GM12878 (cell line): ENCODE data around the gene UFD1. TPM values are rescaled to one million over a fixed set of nuclear protein-coding genes. Genes with fewer than 3 reads are reported as not detected.

Experiments
- ATAC-seq: fragments of 200-7000 bp; cut with Tn5 transposase; 3 replicates; pipeline ENCODE4 v1.9.1; 2020; ENCODE audit warnings: mild to moderate bottlenecking, moderate library complexity
- BruUV-seq: library from RNA; stranded (reverse); fragments of 400-500 nt; replicated peaks from 2 replicates; lab custom pipeline; 2021; lab: Mats Ljungman, UMichigan
- CTCF ChIA-PET: fragments of 300-600 bp; sonication (Branson Sonifier 250); formaldehyde crosslinking; extraction: SDS; loops from one replicate; lab custom pipeline; 2021; ENCODE audit warnings: inconsistent platforms; lab: Yijun Ruan, JAX
- POLR2A ChIA-PET: fragments of 350-600 bp; formaldehyde crosslinking; extraction: SDS; loops from one replicate; lab custom pipeline; 2021; ENCODE audit warnings: inconsistent platforms; lab: Charles Lee
- RAD21 ChIA-PET: fragments of 300-600 bp; sonication (Branson Sonifier 250); formaldehyde crosslinking; loops from one replicate; lab custom pipeline; 2023; ENCODE audit warnings: antibody characterized with exemption; ENCODE audit not compliant: unreplicated experiment; lab: Charles Lee
- SMC1A ChIA-PET: fragments of 300-600 bp; sonication (Branson Sonifier 250); formaldehyde crosslinking; loops from one replicate; lab custom pipeline; 2023; ENCODE audit not compliant: unreplicated experiment, uncharacterized antibody; lab: Charles Lee
- DNase-seq: peaks from one replicate; pipeline ENCODE4 v3.0.0-alpha.2; 2011; ENCODE audit warnings: low read depth, low spot score
- FAIRE-seq: peaks from 3 replicates; lab custom pipeline; 2011; peaks lifted over from hg19 to GRCh38; lab: Jason Lieb, UNC
- H2AFZ ChIP-seq: 2 replicates; pipeline ENCODE4 v1.6.0; 2011; ENCODE audit warnings: low read depth, low read length, control low read depth; ENCODE audit not compliant: control insufficient read depth
- H3K27ac ChIP-seq: 2 replicates; pipeline ENCODE4 v1.5.1; 2011; ENCODE audit warnings: control low read depth; ENCODE audit not compliant: control insufficient read depth, insufficient read depth
- H3K27me3 ChIP-seq, 2 experiments: replicated peaks in 1 of 2; 2 replicates each; pipeline versions ENCODE4 v1.6.0 to v1.6.1; 2011; ENCODE audit warnings: low read length in 1 of 2; ENCODE audit not compliant: control insufficient read depth in 2 of 2, insufficient read depth in 2 of 2
- H3K36me3 ChIP-seq, 2 experiments: 2 replicates each; pipeline ENCODE4 v1.5.1; 2011; ENCODE audit warnings: low read length in 1 of 2; ENCODE audit not compliant: control insufficient read depth in 2 of 2, insufficient read depth in 2 of 2
- H3K4me1 ChIP-seq: 2 replicates; pipeline ENCODE4 v1.6.1; 2011; ENCODE audit warnings: mild to moderate bottlenecking, low read length, moderate library complexity, mixed read lengths; ENCODE audit not compliant: control insufficient read depth, insufficient read depth
- H3K4me2 ChIP-seq: 2 replicates; pipeline ENCODE4 v1.6.0; 2011; ENCODE audit warnings: control low read depth; ENCODE audit not compliant: control insufficient read depth, insufficient read depth
- H3K4me3 ChIP-seq: fragments of 200-600 bp; sonication (generic); 2 replicates; pipeline ENCODE4 v1.5.1; 2016
- H3K79me2 ChIP-seq: 2 replicates; pipeline ENCODE4 v1.6.0; 2011; ENCODE audit warnings: low read length; ENCODE audit not compliant: control insufficient read depth, insufficient read depth
- H3K9ac ChIP-seq: 2 replicates; pipeline ENCODE4 v1.8.0; 2011; ENCODE audit warnings: low read length, control low read depth, mixed read lengths; ENCODE audit not compliant: control insufficient read depth, insufficient read depth
- H3K9me3 ChIP-seq: replicated peaks from 3 replicates; pipeline ENCODE4 v1.5.1; 2011; ENCODE audit warnings: mild to moderate bottlenecking, low read length; ENCODE audit not compliant: control insufficient read depth, insufficient read depth
- H4K20me1 ChIP-seq: 2 replicates; pipeline ENCODE4 v1.6.0; 2011; ENCODE audit not compliant: control insufficient read depth, insufficient read depth
- CREB1 ChIP-seq: IDR thresholded peaks from 2 replicates; pipeline ENCODE4 v1.6.1; 2012; ENCODE audit warnings: low read depth, mild to moderate bottlenecking, inconsistent platforms
- EGR1 ChIP-seq, 2 experiments: IDR thresholded peaks; 1 replicate in 1 of 2; 2 replicates in 1 of 2; pipeline ENCODE4 v1.6.1; 2011 to 2012; ENCODE audit warnings: low read depth in 2 of 2, low read length in 2 of 2, borderline replicate concordance in 1 of 2, mild to moderate bottlenecking in 1 of 2, moderate library complexity in 1 of 2
- ETV6 ChIP-seq, 2 experiments: fragments of 450-650 bp in 1 of 2; IDR thresholded peaks in 1 of 2; conservative IDR thresholded peaks in 1 of 2; 2 replicates each; pipeline ENCODE4 v1.6.1; 2014; ENCODE audit warnings: antibody characterized with exemption in 1 of 2, borderline replicate concordance in 1 of 2, low read depth in 1 of 2, mild to moderate bottlenecking in 1 of 2, moderate library complexity in 1 of 2
- POU2F2 ChIP-seq: IDR thresholded peaks from 3 replicates; pipeline ENCODE4 v1.6.1; 2011; ENCODE audit warnings: low read depth, mild to moderate bottlenecking, low read length, borderline replicate concordance
- RBBP5 ChIP-seq: fragments of 200-600 bp; sonication (generic); conservative IDR thresholded peaks from 2 replicates; pipeline ENCODE4 v1.6.1; 2016
- STAT1 ChIP-seq: fragments of 450-650 bp; conservative IDR thresholded peaks from 2 replicates; pipeline ENCODE4 v1.6.1; 2014; ENCODE audit warnings: antibody characterized with exemption, mild to moderate bottlenecking
- SUPT20H ChIP-seq: IDR thresholded peaks from 2 replicates; pipeline ENCODE4 v1.6.1; 2011; ENCODE audit warnings: low read depth, mild to moderate bottlenecking, low read length, moderate library complexity, borderline replicate concordance; ENCODE audit not compliant: control insufficient read depth
- ZZZ3 ChIP-seq: IDR thresholded peaks from 2 replicates; pipeline ENCODE4 v1.6.1; 2011; ENCODE audit warnings: low read depth; ENCODE audit not compliant: control insufficient read depth, insufficient read length
- WGBS: methylation state at CpG from one replicate; pipeline ENCODE4 v1.1.6; 2016; ENCODE audit warnings: low lambda C conversion rate; ENCODE audit not compliant: insufficient replicate concordance, insufficient coverage; ENCODE audit errors: missing lambda C conversion rate; 5-methylcytosine and 5-hydroxymethylcytosine counted together
- in situ Hi-C: fragments of 300-500 bp; cut with MboI; formaldehyde crosslinking; loops from 9 replicates; pipeline ENCODE4 v1.14.3; 2018; ENCODE audit warnings: mixed read lengths
- intact Hi-C: fragments of 100-400 bp; cut with micrococcal nuclease; formaldehyde crosslinking; loops from one replicate; pipeline ENCODE4 v1.14.2; 2022; ENCODE audit not compliant: unreplicated experiment
- polyA plus RNA-seq, 11 experiments: library from polyadenylated mRNA; depleted of rRNA in 4 of 11; unstranded in 6 of 11; stranded (reverse) in 5 of 11; fragments of >200 nt; fragmentation: Nextera tagmentation in 4 of 11; fragmentation: Illumina TruSeq in 1 of 11; extraction: Ambion mirVana in 4 of 11; extraction: Trizol in 1 of 11; gene quantifications; 1 replicate in 1 of 11; 2 replicates in 10 of 11; pipeline versions ENCODE4 v1.2.1 to v1.2.3, GENCODE V29; 2011 to 2016; ENCODE audit warnings: inconsistent platforms in 2 of 11, missing spikeins in 2 of 11, low read depth in 1 of 11
- total RNA-seq, 4 experiments: library from RNA; depleted of rRNA in 3 of 4; stranded (reverse); fragments of >200 nt in 3 of 4; fragmentation: Illumina TruSeq in 1 of 4; extraction: Trizol in 1 of 4; gene quantifications; 2 replicates each; pipeline versions ENCODE4 v1.2.1 to v1.2.3, GENCODE V29; 2013 to 2021
- TF ChIP-seq, protein P1 (sequence below): fragments of 450-650 bp; IDR thresholded peaks from 2 replicates; pipeline ENCODE4 v1.6.1; 2016; ENCODE audit warnings: mild to moderate bottlenecking
- TF ChIP-seq, protein P2 (sequence below): IDR thresholded peaks from 2 replicates; pipeline ENCODE4 v1.6.1; 2012; ENCODE audit warnings: low read depth, low read length, improper control_type of control experiment
- TF ChIP-seq, protein P3 (sequence below): IDR thresholded peaks from 2 replicates; pipeline ENCODE4 v1.6.1; 2012; ENCODE audit warnings: low read length, inconsistent platforms

UFD1 gene
- total and polyA plus RNA-seq, 10 of the 15 experiments (the other 5 are each of a cell fraction or from before 2014, with no cell fraction given): 67.2 to 143 (median 117) TPM

DNA sequence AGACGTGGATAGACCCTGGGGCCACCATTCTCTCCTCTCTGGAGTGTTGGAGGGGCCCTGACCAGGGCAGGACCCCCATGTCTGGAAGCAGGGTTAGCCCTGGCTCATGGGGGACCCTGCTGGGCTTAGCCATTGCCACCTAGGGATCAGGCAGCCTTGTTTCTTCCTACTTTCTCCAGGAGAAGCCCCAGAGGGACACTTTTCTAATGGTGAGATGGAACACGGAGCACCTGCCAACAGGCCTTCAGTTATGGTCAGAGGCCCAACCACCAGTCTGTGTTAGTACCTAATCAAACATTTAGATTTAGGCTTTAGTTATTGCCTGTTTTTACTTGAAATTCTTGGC is 29.6 kb downstream of the UFD1 start:
- no peaks in the 10 kb centered on the region for H4K20me1 ChIP-seq
- H3K9ac ChIP-seq: no peak overlapping the region
- no peak for TF ChIP-seq SUPT20H
- no peak for TF ChIP-seq ZZZ3
- SMC1A ChIA-PET: interaction anchor here (1.0 kb wide), 2 partner anchors 27 to 31 kb away, joined by 3 to 4 read pairs; partner anchors contain the start of gene CDC45
- WGBS: 28% methylated on average over 2 of the region's 2 CpGs
- no peak for DNase-seq
- 0 out of 2 replicates have a peak overlapping the region, but pooled peaks have one; percentile 17 for H3K4me2 ChIP-seq
- POLR2A ChIA-PET: no interaction called here
- peaks cover 14 to 27% of the 10 kb centered on the region in 2 experiments; a peak in 3 of 4 replicates for H3K36me3 ChIP-seq
- no peaks in the 10 kb centered on the region for H3K27me3 ChIP-seq
- no peaks in the 10 kb centered on the region for H3K9me3 ChIP-seq
- H2AFZ ChIP-seq: no peak overlapping the region
- ATAC-seq: no peak
- H3K79me2 ChIP-seq: peaks cover 24% of the 10 kb centered on the region
- BruUV-seq: no TSS peak
- peak overlapping the region; percentile 20; the same call in 1 of the 2 replicates for H3K27ac ChIP-seq
- no peak overlapping the region for H3K4me3 ChIP-seq
- RAD21 ChIA-PET: no interaction called here
- CTCF ChIA-PET: interaction anchor here (2.4 kb wide), 1 partner anchor 270 kb away, joined by 7 read pairs; the partner anchor contains the start of gene SLC25A1
- intact Hi-C loops: loop anchor here (2.0 to 5.0 kb wide), 2 partner anchors 29 to 272 kb away; partner anchors contain the start of genes CDC45, SLC25A1 and UFD1
- no peak for FAIRE-seq
- peaks cover 17% of the 10 kb centered on the region for H3K4me1 ChIP-seq
- in situ Hi-C loops: loop anchor here (25.0 kb wide), 1 partner anchor 1812 kb away; the partner anchor contains the start of genes ATP6V1E1 and BCL2L13

DNA sequence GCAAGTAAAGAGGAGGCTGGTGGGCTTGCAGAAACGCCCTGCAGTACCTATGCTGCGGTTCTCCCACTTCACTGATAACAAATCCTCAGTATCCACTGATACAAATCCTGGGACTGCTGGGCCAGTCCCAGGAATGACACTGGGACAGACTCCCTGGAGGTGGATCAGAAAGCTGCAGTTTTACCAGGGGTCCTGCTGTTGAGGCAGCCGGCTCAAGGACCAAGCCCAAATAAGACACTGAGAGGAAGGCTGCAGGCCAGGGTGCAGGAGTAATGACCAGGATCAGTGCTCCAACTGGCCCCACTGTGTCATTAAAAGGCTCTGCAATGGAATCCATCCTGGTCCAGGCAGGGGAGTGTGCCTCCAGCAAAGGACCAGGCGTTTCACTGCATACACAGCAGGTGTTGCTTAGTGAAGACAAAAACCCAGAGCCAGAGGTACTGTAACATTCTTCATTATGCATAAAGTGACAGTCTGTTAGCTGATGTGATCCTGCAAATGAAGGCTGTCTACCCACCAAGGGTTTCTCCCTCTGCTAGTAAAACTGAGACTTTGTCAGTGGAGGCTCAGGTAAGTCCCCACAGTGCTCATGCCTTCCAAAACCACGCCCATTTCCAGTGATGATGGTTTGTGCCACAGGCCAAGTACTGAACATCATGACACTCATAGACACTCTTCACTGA is 30.1 kb downstream of the UFD1 start:
- Histone ChIP-seq H3K79me2 (peaks cover 26% of the 10 kb centered on the region), H3K9me3 (no peaks in the 10 kb centered on the region), H3K27ac (peak overlapping the region; percentile 85; the same call in 1 of the 2 replicates), H3K36me3 (peaks cover 12 to 29% of the 10 kb centered on the region in 2 experiments; a peak in 3 of 4 replicates), H2AFZ (no peak overlapping the region), H3K4me3 (peak overlapping the region; percentile 95), H4K20me1 (no peaks in the 10 kb centered on the region), H3K4me1 (peaks cover 17% of the 10 kb centered on the region), H3K9ac (no peak overlapping the region), H3K4me2 (peak overlapping the region; percentile 58), H3K27me3 (no peaks in the 10 kb centered on the region)
- no TSS peak for BruUV-seq
- DNase-seq (no peak), ATAC-seq (peak; percentile 63), FAIRE-seq (peak; percentile 71)
- in situ Hi-C loops (loop anchor here (25.0 kb wide), 1 partner anchor 1812 kb away; the partner anchor contains the start of genes ATP6V1E1 and BCL2L13), intact Hi-C loops (loop anchor here (2.0 to 5.0 kb wide), 2 partner anchors 30 to 272 kb away; partner anchors contain the start of genes CDC45, SLC25A1 and UFD1)
- 52% methylated on average over 5 of the region's 5 CpGs for WGBS
- ChIA-PET SMC1A (interaction anchor here (1.0 kb wide), 1 partner anchor 28 kb away, joined by 3 read pairs; no protein-coding TSS in a partner anchor), POLR2A (interaction anchor here (1.0 kb wide), 1 partner anchor 21 kb away, joined by 4 read pairs; no protein-coding TSS in a partner anchor), RAD21 (no interaction called here), CTCF (no interaction called here)
- no peak for TF ChIP-seq RBBP5
- TF ChIP-seq, protein P1, sequence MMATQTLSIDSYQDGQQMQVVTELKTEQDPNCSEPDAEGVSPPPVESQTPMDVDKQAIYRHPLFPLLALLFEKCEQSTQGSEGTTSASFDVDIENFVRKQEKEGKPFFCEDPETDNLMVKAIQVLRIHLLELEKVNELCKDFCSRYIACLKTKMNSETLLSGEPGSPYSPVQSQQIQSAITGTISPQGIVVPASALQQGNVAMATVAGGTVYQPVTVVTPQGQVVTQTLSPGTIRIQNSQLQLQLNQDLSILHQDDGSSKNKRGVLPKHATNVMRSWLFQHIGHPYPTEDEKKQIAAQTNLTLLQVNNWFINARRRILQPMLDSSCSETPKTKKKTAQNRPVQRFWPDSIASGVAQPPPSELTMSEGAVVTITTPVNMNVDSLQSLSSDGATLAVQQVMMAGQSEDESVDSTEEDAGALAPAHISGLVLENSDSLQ: peak; percentile 30; the same call in 1 of the 2 replicates
- no peak for TF ChIP-seq EGR1 (IDR thresholded peaks at IDR 0.05; ENCODE audit: borderline replicate concordance in 1 of 2, low read depth in 2 of 2, low read length in 2 of 2)
- TF ChIP-seq STAT1: no peak
- TF ChIP-seq, protein P2, sequence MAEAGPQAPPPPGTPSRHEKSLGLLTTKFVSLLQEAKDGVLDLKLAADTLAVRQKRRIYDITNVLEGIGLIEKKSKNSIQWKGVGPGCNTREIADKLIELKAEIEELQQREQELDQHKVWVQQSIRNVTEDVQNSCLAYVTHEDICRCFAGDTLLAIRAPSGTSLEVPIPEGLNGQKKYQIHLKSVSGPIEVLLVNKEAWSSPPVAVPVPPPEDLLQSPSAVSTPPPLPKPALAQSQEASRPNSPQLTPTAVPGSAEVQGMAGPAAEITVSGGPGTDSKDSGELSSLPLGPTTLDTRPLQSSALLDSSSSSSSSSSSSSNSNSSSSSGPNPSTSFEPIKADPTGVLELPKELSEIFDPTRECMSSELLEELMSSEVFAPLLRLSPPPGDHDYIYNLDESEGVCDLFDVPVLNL: no peak
- TF ChIP-seq POU2F2: 0 out of 3 replicates have a peak, but pooled peaks have one; percentile 55
- TF ChIP-seq, protein P3, sequence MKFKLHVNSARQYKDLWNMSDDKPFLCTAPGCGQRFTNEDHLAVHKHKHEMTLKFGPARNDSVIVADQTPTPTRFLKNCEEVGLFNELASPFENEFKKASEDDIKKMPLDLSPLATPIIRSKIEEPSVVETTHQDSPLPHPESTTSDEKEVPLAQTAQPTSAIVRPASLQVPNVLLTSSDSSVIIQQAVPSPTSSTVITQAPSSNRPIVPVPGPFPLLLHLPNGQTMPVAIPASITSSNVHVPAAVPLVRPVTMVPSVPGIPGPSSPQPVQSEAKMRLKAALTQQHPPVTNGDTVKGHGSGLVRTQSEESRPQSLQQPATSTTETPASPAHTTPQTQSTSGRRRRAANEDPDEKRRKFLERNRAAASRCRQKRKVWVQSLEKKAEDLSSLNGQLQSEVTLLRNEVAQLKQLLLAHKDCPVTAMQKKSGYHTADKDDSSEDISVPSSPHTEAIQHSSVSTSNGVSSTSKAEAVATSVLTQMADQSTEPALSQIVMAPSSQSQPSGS: no peak
- 0 out of 2 replicates have a peak, but pooled peaks have one; percentile 14 for TF ChIP-seq CREB1
- no peak for TF ChIP-seq ETV6 (conservative IDR thresholded peaks at IDR 0.05 in 1 of 2, IDR thresholded peaks at IDR 0.05 in 1 of 2; ENCODE audit: borderline replicate concordance in 1 of 2, low read depth in 1 of 2)
